Coronary artery (tissue), 2 donors: ENCODE results near the gene LRRC46.

Experiments
- DNase-seq: peaks from one replicate; pipeline ENCODE4 v3.0.0-alpha.2; 2017; ENCODE audit warnings: low spot score
- H3K27ac ChIP-seq, 2 donors: fragments of 200-600 bp; sonication (generic); one replicate each; pipeline ENCODE4 v1.5.1; 2016 to 2019
- H3K4me3 ChIP-seq: fragments of 200-600 bp; sonication (generic); 2 replicates; pipeline ENCODE4 v1.5.1; 2016; ENCODE audit warnings: mild to moderate bottlenecking, moderate library complexity
- CTCF ChIP-seq: fragments of 200-600 bp; sonication (generic); IDR thresholded peaks from one replicate; pipeline ENCODE4 v1.5.1; 2019; ENCODE audit warnings: antibody characterized with exemption

The LRRC46 gene

GRCh38 chr17:47831003-47831933, at the start of gene LRRC46, which contains the start of gene MRPL10:
TSS of gene LRRC46 (plus strand) at chr17:47831670. CDS start at chr17:47831990, 320 bp downstream.
TSS of gene MRPL10 (minus strand) at chr17:47831541. CDS start at chr17:47831511, 30 bp downstream.
- Histone ChIP-seq H3K4me3 (peak within 1 kb of the TSS; percentile 74), H3K27ac (peak within 1 kb of the TSS; percentile 45 to 80)
- no peak for TF ChIP-seq CTCF
- DNase-seq, result peak; percentile 93

GRCh38 chr17:47785538-47786123, 45.8 kb upstream of the LRRC46 start:
- TF ChIP-seq CTCF, result no peak
- peak; percentile 43 for DNase-seq
- no peak overlapping the region for H3K4me3 ChIP-seq
- no peak overlapping the region for H3K27ac ChIP-seq

- TF ChIP-seq CTCF, result peak; percentile 38
- DNase-seq, result peak; percentile 69
- Histone ChIP-seq H3K27ac (no peak overlapping the region), H3K4me3 (peak overlapping the region; percentile 64)
Observed at GRCh38 chr17:47789611-47790561, 41.6 kb upstream of the LRRC46 start.

GRCh38 chr17:47791025-47791424, 40.4 kb upstream of the LRRC46 start:
- no peak overlapping the region for H3K27ac ChIP-seq
- DNase-seq, result peak; percentile 11
- no peak for TF ChIP-seq CTCF
- no peak overlapping the region for H3K4me3 ChIP-seq

GRCh38 chr17:47792457-47792856, 39.0 kb upstream of the LRRC46 start:
- no peak for TF ChIP-seq CTCF
- Histone ChIP-seq H3K4me3 (no peak overlapping the region), H3K27ac (no peak overlapping the region)
- no peak for DNase-seq

- H3K4me3 ChIP-seq, result no peak overlapping the region
- peak; percentile 50 for DNase-seq
- TF ChIP-seq CTCF, result no peak
- no peak overlapping the region for H3K27ac ChIP-seq
Observed at GRCh38 chr17:47792979-47793378, 38.5 kb upstream of the LRRC46 start.
